ENCODE results near the gene SCN1B. TPM values are rescaled to one million over a fixed set of nuclear protein-coding genes. Genes with fewer than 3 reads are reported as not detected.

The SCN1B gene
- total RNA-seq, 3 donors from 2014 or later (not counting 1 experiment from before 2014, with no cell fraction given) = 0.94 to 1.5 (median 1.1) TPM

- Mint-ChIP-seq H3K4me1 (peaks cover 15 to 35% of the 10 kb centered on the region in 2 donors), H3K36me3 (no peaks in the 10 kb centered on the region), H3K27me3 (ENCODE audit: low read depth in 2 of 2) (peaks cover 15 to 29% of the 10 kb centered on the region in 2 donors), H3K9me3 (no peaks in the 10 kb centered on the region), H3K27ac (peak overlapping the region in 1 of 2 donors; percentile 53), H3K4me3 (peak overlapping the region; percentile 19)
- Histone ChIP-seq H3K36me3 (ENCODE audit: control insufficient read depth, insufficient read depth, low read length) (no peaks in the 10 kb centered on the region), H3K4me1 (ENCODE audit: control insufficient read depth, insufficient read depth, low read length) (peaks cover 37% of the 10 kb centered on the region), H3K27me3 (ENCODE audit: control insufficient read depth, insufficient read depth, low read length) (no peaks in the 10 kb centered on the region), H3K9me3 (ENCODE audit: control insufficient read depth, insufficient read depth, low read length) (no peaks in the 10 kb centered on the region), H3K27ac (ENCODE audit: low read length) (no peak overlapping the region), H3K4me3 (ENCODE audit: low read length) (no peak overlapping the region)
- intact Hi-C loops (cut with micrococcal nuclease) = loop anchor here (1.0 kb wide), 1 partner anchor 71 kb away; no protein-coding TSS in a partner anchor
- TF ChIP-seq, protein P1, sequence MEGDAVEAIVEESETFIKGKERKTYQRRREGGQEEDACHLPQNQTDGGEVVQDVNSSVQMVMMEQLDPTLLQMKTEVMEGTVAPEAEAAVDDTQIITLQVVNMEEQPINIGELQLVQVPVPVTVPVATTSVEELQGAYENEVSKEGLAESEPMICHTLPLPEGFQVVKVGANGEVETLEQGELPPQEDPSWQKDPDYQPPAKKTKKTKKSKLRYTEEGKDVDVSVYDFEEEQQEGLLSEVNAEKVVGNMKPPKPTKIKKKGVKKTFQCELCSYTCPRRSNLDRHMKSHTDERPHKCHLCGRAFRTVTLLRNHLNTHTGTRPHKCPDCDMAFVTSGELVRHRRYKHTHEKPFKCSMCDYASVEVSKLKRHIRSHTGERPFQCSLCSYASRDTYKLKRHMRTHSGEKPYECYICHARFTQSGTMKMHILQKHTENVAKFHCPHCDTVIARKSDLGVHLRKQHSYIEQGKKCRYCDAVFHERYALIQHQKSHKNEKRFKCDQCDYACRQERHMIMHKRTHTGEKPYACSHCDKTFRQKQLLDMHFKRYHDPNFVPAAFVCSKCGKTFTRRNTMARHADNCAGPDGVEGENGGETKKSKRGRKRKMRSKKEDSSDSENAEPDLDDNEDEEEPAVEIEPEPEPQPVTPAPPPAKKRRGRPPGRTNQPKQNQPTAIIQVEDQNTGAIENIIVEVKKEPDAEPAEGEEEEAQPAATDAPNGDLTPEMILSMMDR (IDR thresholded peaks at IDR 0.05) = no peak
- WGBS (ENCODE audit: insufficient coverage) = 93% methylated on average over 14 of the region's 14 CpGs
- ATAC-seq = no peak
- DNase-seq = no peak
Observed at GRCh38 chr19:35043906-35044305, 13.6 kb downstream of the SCN1B start.

DNA sequence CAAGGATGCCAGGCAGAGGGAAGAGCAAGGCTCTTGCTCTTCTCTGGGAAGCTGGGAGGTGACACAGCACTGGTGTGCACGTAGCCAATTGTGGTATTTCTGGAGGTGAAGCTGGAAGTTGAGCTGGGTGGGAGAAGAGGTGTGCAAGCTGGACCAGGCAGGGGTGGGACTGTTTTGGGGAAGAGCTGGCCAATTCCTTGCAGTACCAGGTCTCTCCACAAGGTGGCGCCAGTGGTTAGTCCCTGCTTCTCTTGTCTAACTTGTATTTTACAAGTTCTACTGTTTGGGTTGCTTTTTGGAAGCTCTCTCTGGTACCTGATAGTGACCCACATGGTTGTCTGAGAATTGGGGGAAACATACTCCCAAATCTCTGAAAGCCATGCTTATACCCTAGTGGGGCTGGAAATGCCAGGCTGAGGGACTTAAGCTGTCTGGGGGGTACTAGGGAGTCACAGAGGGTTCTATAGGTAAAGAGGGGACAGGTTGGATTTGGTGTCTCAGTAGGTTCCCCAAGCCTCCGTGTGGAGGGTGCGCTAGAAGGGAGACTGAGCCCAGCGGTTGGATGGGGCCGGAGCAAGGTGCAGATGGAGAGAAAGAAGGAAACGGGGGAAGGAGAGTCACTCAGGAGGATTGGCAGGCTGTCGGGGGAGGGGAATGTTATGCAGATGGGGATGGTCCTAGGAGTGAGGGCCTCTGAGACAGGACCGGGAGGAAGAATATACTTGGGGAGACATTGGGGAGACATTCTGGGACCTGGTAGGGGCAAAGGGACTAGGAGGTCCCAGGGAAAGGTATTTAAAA, 14.2 kb downstream of the SCN1B start:
- peaks cover 15 to 29% of the 10 kb centered on the region in 2 donors for H3K4me1 Mint-ChIP-seq
- ATAC-seq (peak in 2 of 3 donors; percentile 40 to 41), DNase-seq (peak; percentile 54 to 77)
- no peak overlapping the region for H3K4me3 ChIP-seq (ENCODE audit: low read length)
- peaks cover 15 to 29% of the 10 kb centered on the region in 2 donors for H3K27me3 Mint-ChIP-seq (ENCODE audit: low read depth in 2 of 2)
- TF ChIP-seq, protein P1 (IDR thresholded peaks at IDR 0.05) = peak; percentile 98
- peaks cover 31% of the 10 kb centered on the region for H3K4me1 ChIP-seq (ENCODE audit: control insufficient read depth, insufficient read depth, low read length)
- H3K36me3 Mint-ChIP-seq = no peaks in the 10 kb centered on the region
- 64% methylated on average over 9 of the region's 9 CpGs for WGBS (ENCODE audit: insufficient coverage)
- no peaks in the 10 kb centered on the region for H3K9me3 ChIP-seq (ENCODE audit: control insufficient read depth, insufficient read depth, low read length)
- intact Hi-C loops (cut with micrococcal nuclease) = loop anchor here (1.0 kb wide), 1 partner anchor 71 kb away; no protein-coding TSS in a partner anchor
- H3K27ac ChIP-seq (ENCODE audit: low read length) = no peak overlapping the region
- no peaks in the 10 kb centered on the region for H3K36me3 ChIP-seq (ENCODE audit: control insufficient read depth, insufficient read depth, low read length)
- no peaks in the 10 kb centered on the region for H3K9me3 Mint-ChIP-seq
- H3K27me3 ChIP-seq (ENCODE audit: control insufficient read depth, insufficient read depth, low read length) = no peaks in the 10 kb centered on the region
- peak overlapping the region in 1 of 2 donors; percentile 53 for H3K27ac Mint-ChIP-seq
- peak overlapping the region; percentile 49 for H3K4me3 Mint-ChIP-seq

GRCh38 chr19:35045667-35046300, 15.5 kb downstream of the SCN1B start:
- intact Hi-C loops (cut with micrococcal nuclease) = no loop called here
- DNase-seq = peak in 1 of 2 donors; percentile 69
- no peak overlapping the region for H3K4me3 Mint-ChIP-seq

More at GRCh38 chr19:35045667-35046300, 15.5 kb downstream of the SCN1B start:
- Mint-ChIP-seq H3K9me3 (no peaks in the 10 kb centered on the region), H3K27me3 (ENCODE audit: low read depth in 2 of 2) (peaks cover 15 to 21% of the 10 kb centered on the region in 2 donors), H3K4me1 (peaks cover 7 to 20% of the 10 kb centered on the region in 2 donors), H3K36me3 (no peaks in the 10 kb centered on the region), H3K27ac (no peak overlapping the region)
- Histone ChIP-seq H3K27ac (ENCODE audit: low read length) (no peak overlapping the region), H3K4me1 (ENCODE audit: control insufficient read depth, insufficient read depth, low read length) (peaks cover 18% of the 10 kb centered on the region), H3K36me3 (ENCODE audit: control insufficient read depth, insufficient read depth, low read length) (no peaks in the 10 kb centered on the region), H3K27me3 (ENCODE audit: control insufficient read depth, insufficient read depth, low read length) (no peaks in the 10 kb centered on the region), H3K9me3 (ENCODE audit: control insufficient read depth, insufficient read depth, low read length) (no peaks in the 10 kb centered on the region), H3K4me3 (ENCODE audit: low read length) (no peak overlapping the region)
- TF ChIP-seq, protein P1 (IDR thresholded peaks at IDR 0.05) = no peak
- peak; percentile 46 to 70 (median 60) for ATAC-seq
- 25% methylated on average over 10 of the region's 10 CpGs for WGBS (ENCODE audit: insufficient coverage)
